D341Med (cell line): ENCODE data around the gene CEP89.
"Not testable (repeated sequence)": the region's sequence is repeated elsewhere in the genome, so short reads cannot be mapped to it uniquely, and the experiment has no call there.

Source experiments
- DNase-seq: peaks from one replicate; pipeline ENCODE4 v3.0.0; 2012; ENCODE audit warnings: low spot score

Gene CEP89

GRCh38 chr19:32833388-32833787 is 138.4 kb downstream of the CEP89 start:
- DNase-seq = not testable (repeated sequence)

GRCh38 chr19:32832825-32833224 is 138.9 kb downstream of the CEP89 start:
- DNase-seq = not testable (repeated sequence)

- not testable (repeated sequence) for DNase-seq
Observed at GRCh38 chr19:32832094-32832493, 139.7 kb downstream of the CEP89 start.

GRCh38 chr19:32831611-32832010 is 140.1 kb downstream of the CEP89 start:
- no peak for DNase-seq

GRCh38 chr19:32830231-32831014 is 141.3 kb downstream of the CEP89 start:
- no peak for DNase-seq

- no peak for DNase-seq
Observed at GRCh38 chr19:32829345-32829896, 142.3 kb downstream of the CEP89 start.

GRCh38 chr19:32828643-32829344 is 143.0 kb downstream of the CEP89 start:
- DNase-seq = no peak

GRCh38 chr19:32828139-32828538 is 143.6 kb downstream of the CEP89 start:
- DNase-seq = no peak
